Spinal cord (tissue), 10 donors: ENCODE data around the gene CERS3. TPM values are rescaled to one million over a fixed set of nuclear protein-coding genes. Genes with fewer than 3 reads are reported as not detected.
A peak's percentile ranks its signal among the peaks of the same experiment; 100 is the strongest.

ENCODE experiments used
- DNase-seq, 6 donors: peaks; one replicate each; pipeline versions ENCODE4 v3.0.0 to v3.0.0-alpha.2; 2013 to 2015; ENCODE audit warnings: low spot score in 6 of 6, low read depth in 4 of 6
- H3K27ac ChIP-seq: one replicate; pipeline ENCODE4 v1.5.1; 2013; ENCODE audit warnings: low read depth, low read length, control low read depth
- H3K27me3 ChIP-seq: one replicate; pipeline ENCODE4 v1.6.1; 2013; ENCODE audit warnings: low read length; ENCODE audit not compliant: control insufficient read depth, insufficient read depth
- H3K36me3 ChIP-seq: one replicate; pipeline ENCODE4 v1.6.1; 2013; ENCODE audit warnings: low read length; ENCODE audit not compliant: control insufficient read depth, insufficient read depth
- H3K4me1 ChIP-seq: one replicate; pipeline ENCODE4 v1.6.1; 2013; ENCODE audit warnings: low read length; ENCODE audit not compliant: control insufficient read depth, insufficient read depth
- H3K4me3 ChIP-seq: one replicate; pipeline ENCODE4 v1.5.1; 2013; ENCODE audit warnings: low read depth, low read length, control low read depth
- H3K9me3 ChIP-seq: one replicate; pipeline ENCODE4 v1.6.1; 2013; ENCODE audit warnings: low read length; ENCODE audit not compliant: control insufficient read depth, insufficient read depth
- WGBS: methylation state at CpG from one replicate; pipeline ENCODE4 v1.1.5; 2013; ENCODE audit warnings: missing lambda C conversion rate; ENCODE audit not compliant: insufficient coverage; 5-methylcytosine and 5-hydroxymethylcytosine counted together
- polyA plus RNA-seq, 2 donors: library from polyadenylated mRNA; unstranded; fragments of 120-200 nt; gene quantifications; one replicate each; pipeline ENCODE4 v1.2.1, GENCODE V29; 2013; ENCODE audit not compliant: insufficient read length in 2 of 2
- total RNA-seq, 2 donors: library from RNA; depleted of rRNA in 1 of 2; stranded (reverse); fragments of 120-200 nt in 1 of 2; fragments of >200 nt in 1 of 2; gene quantifications; one replicate each; pipeline versions ENCODE4 v1.2.3 to v1.2.4, GENCODE V29; 2013 to 2014
- donor health status: healthy.

CERS3 gene
- total and polyA plus RNA-seq, 4 donors, result 0.20 to 1.1 (median 0.42) TPM

- Histone ChIP-seq H3K4me1 (peaks cover 2% of the 10 kb centered on the region), H3K4me3 (no peak overlapping the region), H3K36me3 (no peaks in the 10 kb centered on the region), H3K27ac (no peak overlapping the region), H3K27me3 (no peaks in the 10 kb centered on the region), H3K9me3 (no peaks in the 10 kb centered on the region)
- WGBS, result 17% methylated on average over 1 of the region's 1 CpG
- no peak for DNase-seq
Measured at GRCh38 chr15:100533886-100534285, 5.1 kb upstream of the CERS3 start.

- peaks cover 2% of the 10 kb centered on the region for H3K4me1 ChIP-seq
- H3K4me3 ChIP-seq, result no peak overlapping the region
- no peaks in the 10 kb centered on the region for H3K27me3 ChIP-seq
- WGBS, result 53% methylated on average over 9 of the region's 11 CpGs
- no peak overlapping the region for H3K27ac ChIP-seq
- no peaks in the 10 kb centered on the region for H3K36me3 ChIP-seq
- H3K9me3 ChIP-seq, result no peaks in the 10 kb centered on the region
- peak in 1 of 6 donors; percentile 49 for DNase-seq
Measured at GRCh38 chr15:100531823-100532327, 3.1 kb upstream of the CERS3 start.

GRCh38 chr15:100531204-100531603 is 2.5 kb upstream of the CERS3 start:
- Histone ChIP-seq H3K27ac (no peak overlapping the region), H3K27me3 (no peaks in the 10 kb centered on the region), H3K36me3 (no peaks in the 10 kb centered on the region), H3K4me1 (peaks cover 2% of the 10 kb centered on the region), H3K9me3 (no peaks in the 10 kb centered on the region), H3K4me3 (no peak overlapping the region)
- DNase-seq, result no peak
- WGBS, result 70% methylated on average over 2 of the region's 4 CpGs

DNA sequence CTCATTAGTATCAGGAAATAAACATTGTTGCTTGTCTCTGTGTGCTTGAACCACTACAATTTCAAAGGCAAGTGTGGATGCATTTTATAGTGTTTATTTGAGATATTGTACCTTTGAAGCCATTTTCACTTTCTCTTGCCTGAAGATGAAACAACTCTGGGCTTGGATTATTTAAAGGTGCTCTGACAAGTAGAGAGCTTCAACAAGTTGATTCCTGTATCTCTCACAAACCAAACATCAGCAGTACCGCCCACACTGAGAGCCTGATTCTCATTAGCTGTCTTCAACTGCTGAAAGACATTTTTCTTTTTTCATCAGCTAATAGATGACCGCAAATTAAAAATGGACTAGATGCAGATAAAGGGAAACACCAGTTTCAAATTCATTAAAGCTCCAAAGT is 806 bp upstream of the CERS3 start:
- Histone ChIP-seq H3K36me3 (no peaks in the 10 kb centered on the region), H3K9me3 (no peaks in the 10 kb centered on the region), H3K27ac (no peak overlapping the region), H3K27me3 (no peaks in the 10 kb centered on the region), H3K4me1 (peaks cover 2% of the 10 kb centered on the region), H3K4me3 (no peak overlapping the region)
- WGBS, result no CpG with 5 or more reads among the region's 2 CpGs
- DNase-seq, result no peak

DNA sequence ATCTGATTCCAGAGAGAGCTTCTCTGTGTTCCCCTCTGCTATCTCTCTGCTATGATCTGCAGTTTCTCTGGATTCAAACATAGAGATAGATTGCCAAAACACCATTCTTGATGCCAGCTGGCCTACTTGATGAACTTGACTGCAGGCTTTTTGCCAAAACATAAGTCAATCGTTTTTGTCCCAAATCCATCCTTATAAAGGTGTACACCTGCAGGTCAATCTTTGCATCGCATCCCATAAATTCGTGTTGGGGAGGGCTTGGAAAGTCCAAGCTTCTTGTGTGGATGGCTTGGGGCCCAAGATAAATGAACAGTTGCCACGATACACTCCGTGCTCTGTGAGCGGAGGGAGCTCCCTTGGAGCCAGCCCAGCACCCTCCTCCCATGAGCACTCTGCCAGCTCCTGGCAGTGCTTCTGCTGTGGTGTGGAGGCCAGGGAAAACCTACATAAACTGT is 2.7 kb downstream of the CERS3 start:
- Histone ChIP-seq H3K36me3 (no peaks in the 10 kb centered on the region), H3K27me3 (no peaks in the 10 kb centered on the region), H3K4me3 (no peak overlapping the region), H3K4me1 (no peaks in the 10 kb centered on the region), H3K9me3 (no peaks in the 10 kb centered on the region), H3K27ac (no peak overlapping the region)
- peak; percentile 61 to 98 (median 74) for DNase-seq
- WGBS, result 27% methylated on average over 3 of the region's 6 CpGs

DNA sequence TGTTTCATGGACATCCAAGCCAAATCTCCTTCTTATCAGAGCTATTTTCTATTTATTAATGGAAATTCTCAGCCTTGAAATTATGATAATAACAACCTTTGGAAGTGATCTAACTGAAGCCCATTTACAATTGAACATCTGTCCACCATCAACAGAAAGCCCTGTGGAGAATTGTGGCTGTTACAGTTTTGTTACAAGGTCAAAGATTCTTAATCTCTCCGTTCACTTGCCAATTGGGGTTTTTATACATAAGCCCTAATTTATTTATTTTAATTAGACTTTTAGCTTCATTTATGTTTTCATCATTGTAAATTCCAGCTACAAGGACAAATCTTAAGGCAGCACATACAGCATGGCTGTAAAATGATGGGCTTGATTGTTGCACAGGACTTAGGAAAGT is 3.3 kb downstream of the CERS3 start:
- no peaks in the 10 kb centered on the region for H3K4me1 ChIP-seq
- WGBS, result no CpG with 5 or more reads among the region's 1 CpG

GRCh38 chr15:100524326-100524725 is 4.4 kb downstream of the CERS3 start:
- DNase-seq, result no peak
- Histone ChIP-seq H3K9me3 (no peaks in the 10 kb centered on the region), H3K4me3 (no peak overlapping the region), H3K4me1 (no peaks in the 10 kb centered on the region), H3K27me3 (no peaks in the 10 kb centered on the region), H3K27ac (no peak overlapping the region), H3K36me3 (no peaks in the 10 kb centered on the region)
- no CpG with 5 or more reads among the region's 2 CpGs for WGBS

More for the DNA sequence above, 3.3 kb downstream of the CERS3 start:
- Histone ChIP-seq H3K36me3 (no peaks in the 10 kb centered on the region), H3K27me3 (no peaks in the 10 kb centered on the region), H3K27ac (no peak overlapping the region), H3K9me3 (no peaks in the 10 kb centered on the region), H3K4me3 (no peak overlapping the region)
- peak in 1 of 6 donors; percentile 22 for DNase-seq

DNA sequence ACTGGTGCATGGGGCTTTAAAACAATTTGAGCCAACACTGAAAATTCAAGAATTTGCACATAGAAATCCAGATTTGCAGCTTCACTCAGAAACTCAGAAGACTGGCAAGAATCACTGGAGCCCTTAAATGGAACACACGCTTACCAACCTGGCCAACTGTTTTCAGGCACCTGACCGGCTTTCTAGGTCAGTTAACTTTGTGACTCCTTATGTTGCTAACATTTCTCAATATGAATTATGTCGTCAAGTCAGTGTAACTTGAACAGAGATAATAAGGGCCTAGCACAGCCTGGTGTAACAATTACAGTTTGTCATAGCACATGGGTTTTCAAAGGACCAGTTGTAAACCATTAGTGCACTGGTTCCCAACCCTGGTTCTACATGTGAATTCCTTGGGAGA is 6.8 kb downstream of the CERS3 start:
- Histone ChIP-seq H3K4me1 (no peaks in the 10 kb centered on the region), H3K27ac (no peak overlapping the region), H3K27me3 (no peaks in the 10 kb centered on the region), H3K36me3 (no peaks in the 10 kb centered on the region), H3K4me3 (no peak overlapping the region), H3K9me3 (no peaks in the 10 kb centered on the region)
- 100% methylated on average over 2 of the region's 3 CpGs for WGBS
- no peak for DNase-seq

GRCh38 chr15:100520132-100520921 is 8.4 kb downstream of the CERS3 start:
- Histone ChIP-seq H3K4me3 (no peak overlapping the region), H3K36me3 (no peaks in the 10 kb centered on the region), H3K27me3 (no peaks in the 10 kb centered on the region), H3K4me1 (no peaks in the 10 kb centered on the region), H3K27ac (no peak overlapping the region), H3K9me3 (no peaks in the 10 kb centered on the region)
- DNase-seq, result no peak
- WGBS, result 77% methylated on average over 4 of the region's 7 CpGs

GRCh38 chr15:100517846-100518245 is 10.9 kb downstream of the CERS3 start:
- no peaks in the 10 kb centered on the region for H3K4me1 ChIP-seq
- H3K4me3 ChIP-seq, result no peak overlapping the region
- WGBS, result 60% methylated on average over 1 of the region's 3 CpGs
- no peak overlapping the region for H3K27ac ChIP-seq
- H3K27me3 ChIP-seq, result no peaks in the 10 kb centered on the region
- H3K9me3 ChIP-seq, result no peaks in the 10 kb centered on the region
- no peaks in the 10 kb centered on the region for H3K36me3 ChIP-seq
- DNase-seq, result no peak
